ENCODE data around the gene ABLIM1.

The ABLIM1 gene

DNA sequence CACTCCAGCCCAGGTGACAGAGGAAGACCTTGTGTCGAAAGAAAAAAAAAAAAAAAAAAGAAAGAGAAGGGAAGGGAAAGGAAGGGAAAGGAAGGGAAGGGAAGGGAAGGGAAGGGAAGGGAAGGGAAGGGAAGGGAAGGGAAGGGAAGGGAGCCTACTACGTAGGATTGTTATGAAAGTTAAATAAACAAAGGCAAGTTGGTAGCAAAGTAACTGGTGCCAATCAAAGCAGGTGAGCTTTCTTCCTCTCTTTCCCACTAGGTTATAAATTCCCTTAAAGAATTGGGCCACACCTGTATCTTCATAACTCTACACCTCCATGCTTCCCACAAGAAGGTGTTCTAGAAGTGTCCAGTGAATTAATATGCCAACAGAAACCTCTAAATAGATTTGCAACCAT lies 157.4 kb downstream of the ABLIM1 start:
- no peak overlapping the region for H3K4me3 ChIP-seq (replicated peaks; ENCODE audit: low read depth, low read length)
- TF ChIP-seq, protein P1, sequence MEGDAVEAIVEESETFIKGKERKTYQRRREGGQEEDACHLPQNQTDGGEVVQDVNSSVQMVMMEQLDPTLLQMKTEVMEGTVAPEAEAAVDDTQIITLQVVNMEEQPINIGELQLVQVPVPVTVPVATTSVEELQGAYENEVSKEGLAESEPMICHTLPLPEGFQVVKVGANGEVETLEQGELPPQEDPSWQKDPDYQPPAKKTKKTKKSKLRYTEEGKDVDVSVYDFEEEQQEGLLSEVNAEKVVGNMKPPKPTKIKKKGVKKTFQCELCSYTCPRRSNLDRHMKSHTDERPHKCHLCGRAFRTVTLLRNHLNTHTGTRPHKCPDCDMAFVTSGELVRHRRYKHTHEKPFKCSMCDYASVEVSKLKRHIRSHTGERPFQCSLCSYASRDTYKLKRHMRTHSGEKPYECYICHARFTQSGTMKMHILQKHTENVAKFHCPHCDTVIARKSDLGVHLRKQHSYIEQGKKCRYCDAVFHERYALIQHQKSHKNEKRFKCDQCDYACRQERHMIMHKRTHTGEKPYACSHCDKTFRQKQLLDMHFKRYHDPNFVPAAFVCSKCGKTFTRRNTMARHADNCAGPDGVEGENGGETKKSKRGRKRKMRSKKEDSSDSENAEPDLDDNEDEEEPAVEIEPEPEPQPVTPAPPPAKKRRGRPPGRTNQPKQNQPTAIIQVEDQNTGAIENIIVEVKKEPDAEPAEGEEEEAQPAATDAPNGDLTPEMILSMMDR (IDR thresholded peaks at IDR 0.05; ENCODE audit: low read length, missing control alignments), result no peak
- DNase-seq (ENCODE audit: low read depth), result no peak

DNA sequence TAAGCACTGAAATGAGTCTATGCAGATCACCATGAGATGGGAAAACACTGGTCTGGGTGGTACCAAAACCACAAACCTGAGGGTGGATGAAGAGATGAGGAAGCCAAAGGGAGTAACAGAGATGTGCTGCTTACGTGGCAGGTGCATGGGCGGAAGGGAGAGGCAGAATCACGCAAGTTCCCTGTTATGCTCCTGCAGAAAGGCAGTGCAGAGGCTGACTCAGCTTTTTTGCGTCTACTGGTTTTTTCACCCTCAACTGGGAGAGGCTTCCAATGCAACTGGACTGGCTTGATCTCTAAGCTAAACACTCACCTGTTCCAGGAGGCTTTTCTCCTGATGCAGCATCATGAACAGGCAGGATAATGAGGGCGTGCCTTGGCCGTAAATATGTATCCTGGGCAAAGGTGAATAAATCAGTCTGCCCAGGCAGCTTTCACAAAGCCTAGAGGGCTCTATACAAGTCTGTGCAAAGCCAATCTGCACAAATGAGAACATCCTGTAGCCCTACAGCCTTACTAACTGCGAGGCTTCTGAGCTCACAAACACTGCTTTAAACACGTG lies 158.4 kb downstream of the ABLIM1 start:
- H3K4me3 ChIP-seq (replicated peaks; ENCODE audit: low read depth, low read length), result no peak overlapping the region
- TF ChIP-seq, protein P1 (IDR thresholded peaks at IDR 0.05; ENCODE audit: low read length, missing control alignments), result no peak
- no peak for DNase-seq (ENCODE audit: low read depth)

DNA sequence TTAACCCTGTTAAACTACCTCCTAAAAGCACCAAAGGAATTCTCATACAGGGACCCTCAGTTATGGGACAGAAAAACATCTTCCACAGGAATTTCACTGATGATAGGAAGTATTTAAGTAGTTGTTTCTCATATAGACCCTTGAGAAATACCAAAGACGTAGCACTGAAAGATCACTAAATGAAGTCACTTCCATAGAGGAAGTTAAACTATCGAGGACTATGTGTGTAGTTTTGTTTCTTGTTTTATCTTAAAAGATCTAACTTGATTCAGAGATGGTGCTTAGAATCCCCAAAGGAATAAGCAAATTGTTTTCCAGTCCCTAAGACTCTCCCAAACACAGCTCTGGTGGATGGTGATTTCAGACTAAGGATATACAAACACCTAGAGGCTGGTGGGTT lies 159.0 kb downstream of the ABLIM1 start:
- H3K4me3 ChIP-seq (replicated peaks; ENCODE audit: low read depth, low read length), result no peak overlapping the region
- DNase-seq (ENCODE audit: low read depth), result no peak
- TF ChIP-seq, protein P1 (IDR thresholded peaks at IDR 0.05; ENCODE audit: low read length, missing control alignments), result no peak

DNA sequence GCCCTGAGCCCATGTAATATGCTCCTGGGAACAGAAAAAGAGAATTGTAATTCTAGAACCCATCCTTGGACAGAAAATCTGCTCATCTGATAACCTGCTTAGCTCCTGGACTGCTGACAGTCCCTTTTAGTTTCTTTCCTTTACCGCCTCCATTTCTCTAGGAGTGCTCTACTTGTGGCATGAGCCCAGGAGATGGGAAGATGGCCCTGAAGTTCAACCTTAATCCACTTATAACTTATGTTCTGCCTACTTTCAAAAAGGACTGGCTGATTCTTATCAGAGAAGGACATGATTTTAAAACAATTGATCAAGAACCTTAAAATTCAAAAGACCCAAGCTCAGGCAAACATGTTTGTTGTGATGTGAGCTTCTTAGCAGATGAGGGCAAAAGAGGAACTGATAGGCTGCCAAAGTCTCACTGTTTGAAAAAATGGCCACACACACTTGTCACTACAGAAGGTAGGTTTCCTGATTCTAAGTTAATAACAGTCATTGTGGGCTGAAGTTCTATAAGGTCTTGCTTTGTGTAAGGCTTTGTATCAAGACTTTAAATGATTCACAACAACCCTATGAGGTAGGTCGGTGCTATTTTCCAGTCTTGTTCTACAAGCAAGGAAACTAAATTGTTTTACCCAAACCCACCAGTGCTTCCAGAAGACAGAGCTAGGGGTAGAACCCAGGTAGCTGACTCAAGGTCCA lies 159.5 kb downstream of the ABLIM1 start:
- no peak overlapping the region for H3K4me3 ChIP-seq (replicated peaks; ENCODE audit: low read depth, low read length)
- TF ChIP-seq, protein P1 (IDR thresholded peaks at IDR 0.05; ENCODE audit: low read length, missing control alignments), result no peak
- no peak for DNase-seq (ENCODE audit: low read depth)

DNA sequence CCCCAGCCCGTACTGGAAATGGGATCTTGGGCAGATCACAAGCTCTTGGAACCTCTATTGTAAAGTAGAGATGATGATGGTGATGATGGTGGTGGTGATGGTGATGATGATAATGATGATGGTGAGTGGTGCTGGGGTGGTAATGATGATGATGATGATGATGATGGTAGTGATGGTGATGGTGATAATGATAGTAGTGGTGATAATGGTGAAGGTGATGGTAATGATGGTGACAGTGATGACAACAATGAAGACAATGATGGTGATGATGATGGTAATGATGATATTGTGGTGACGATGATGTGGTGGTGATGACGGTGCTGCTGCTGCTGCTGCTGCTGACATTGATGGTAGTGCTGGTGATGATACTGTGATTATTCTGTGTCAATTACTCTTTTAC lies 162.8 kb downstream of the ABLIM1 start:
- TF ChIP-seq, protein P1 (IDR thresholded peaks at IDR 0.05; ENCODE audit: low read length, missing control alignments), result no peak
- H3K4me3 ChIP-seq (replicated peaks; ENCODE audit: low read depth, low read length), result no peak overlapping the region
- no peak for DNase-seq (ENCODE audit: low read depth)

DNA sequence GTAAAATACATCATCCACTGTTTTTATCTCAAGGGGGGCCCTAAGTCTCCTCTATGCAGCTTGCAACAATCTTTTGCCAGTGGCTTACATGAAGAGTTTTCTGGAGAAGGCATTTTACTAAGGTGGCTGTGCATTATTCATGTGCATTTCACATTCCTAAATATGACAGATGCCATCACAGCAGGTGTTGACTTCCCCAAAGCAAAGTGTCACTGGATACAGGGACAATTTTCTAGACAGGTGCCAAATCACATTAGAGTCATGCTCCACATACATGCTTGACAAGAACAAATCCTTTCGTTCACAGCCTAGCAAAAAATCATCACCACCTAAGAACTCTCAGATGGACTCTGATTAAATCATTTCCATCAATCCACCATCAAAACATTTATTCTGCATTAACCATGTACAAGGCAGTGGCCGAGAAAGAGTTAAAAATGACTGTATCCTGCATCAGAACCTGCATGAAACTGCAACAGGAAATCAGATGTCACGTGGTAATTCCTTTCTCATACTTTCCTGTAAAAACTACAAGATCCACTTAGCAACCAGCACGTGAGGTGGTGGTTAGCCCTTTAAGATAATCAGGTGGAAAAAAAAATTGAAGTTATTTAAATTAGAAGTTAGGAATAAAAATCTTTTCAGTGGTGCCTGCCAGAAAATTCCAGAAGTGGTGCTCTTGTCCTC lies 165.6 kb downstream of the ABLIM1 start:
- TF ChIP-seq, protein P1 (IDR thresholded peaks at IDR 0.05; ENCODE audit: low read length, missing control alignments), result no peak
- no peak overlapping the region for H3K4me3 ChIP-seq (replicated peaks; ENCODE audit: low read depth, low read length)
- DNase-seq (ENCODE audit: low read depth), result peak; percentile 49

All from fibroblast of pulmonary artery (primary cell).